Measurements from ENCODE around the gene ARID3A.
A peak's percentile ranks its signal among the peaks of the same experiment; 100 is the strongest.

Gene ARID3A

DNA sequence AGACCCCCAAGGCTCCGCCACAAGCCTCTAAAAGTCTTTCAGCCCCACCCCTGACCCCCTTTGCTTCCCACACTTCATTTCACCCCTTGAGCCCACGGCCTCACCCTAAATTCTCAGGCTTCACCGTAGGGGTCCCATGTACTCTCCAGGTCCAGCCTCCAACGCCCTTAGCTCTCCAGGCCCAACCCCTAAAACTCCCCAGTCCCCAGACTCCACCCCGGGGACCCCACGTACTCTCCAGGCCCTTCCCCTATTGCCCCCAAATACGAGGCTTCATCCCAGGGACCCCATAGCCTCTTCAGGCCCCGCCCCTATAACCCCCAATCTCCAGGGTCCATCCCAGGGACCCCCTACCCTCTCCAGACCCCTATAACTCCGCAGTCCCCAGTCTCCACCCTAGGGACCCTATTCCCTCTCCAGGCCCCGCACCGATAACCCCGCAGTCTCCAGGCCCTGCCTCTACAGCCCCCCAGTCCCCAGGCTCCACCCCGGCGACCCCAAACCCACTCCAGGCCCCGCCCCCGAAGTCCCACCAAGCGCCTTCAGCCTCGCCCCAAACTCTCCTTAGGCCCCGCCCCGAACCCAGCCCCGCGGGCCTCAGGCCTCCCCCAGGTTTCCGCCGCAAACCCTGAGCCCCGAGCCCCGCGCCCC, 33.5 kb upstream of the ARID3A start:
- no peak for DNase-seq

DNA sequence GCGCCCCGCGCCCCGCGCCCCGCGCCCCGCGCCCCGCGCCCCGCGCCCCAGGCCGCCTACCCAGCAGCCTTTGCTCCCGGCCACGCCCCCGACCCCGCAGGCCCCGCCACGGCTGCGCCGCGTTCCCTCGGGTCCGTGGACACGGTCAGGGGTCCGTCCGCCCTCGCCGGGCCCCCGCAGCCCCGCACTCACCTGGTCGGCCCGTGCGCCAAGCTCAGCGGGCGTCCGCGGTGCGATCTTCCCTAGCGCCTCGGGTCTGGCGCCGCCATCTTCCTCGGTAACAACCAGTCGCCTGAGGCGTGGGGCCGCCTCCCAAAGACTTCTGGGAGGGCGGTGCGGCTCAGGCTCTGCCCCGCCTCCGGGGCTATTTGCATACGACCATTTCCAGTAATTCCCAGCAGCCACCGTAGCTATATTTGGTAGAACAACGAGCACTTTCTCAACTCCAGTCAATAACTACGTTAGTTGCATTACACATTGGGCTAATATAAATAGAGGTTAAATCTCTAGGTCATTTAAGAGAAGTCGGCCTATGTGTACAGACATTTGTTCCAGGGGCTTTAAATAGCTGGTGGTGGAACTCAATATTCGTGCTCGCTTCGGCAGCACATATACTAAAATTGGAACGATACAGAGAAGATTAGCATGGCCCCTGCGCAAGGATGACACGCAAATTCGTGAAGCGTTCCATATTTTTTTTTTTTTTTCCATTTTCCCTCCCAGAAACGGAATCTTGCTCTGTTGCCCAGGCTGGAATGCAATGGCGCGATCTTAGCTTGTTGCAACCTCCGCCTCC, 32.7 kb upstream of the ARID3A start, which contains the start of the genes MED16 and RNU6-9:
MED16 (minus strand) TSS at position 294 of the 796 bp plus-strand sequence. CDS start 2,056 bp downstream, outside the sequence.
RNU6-9 (plus strand) TSS at position 591 of the 796 bp plus-strand sequence.
- DNase-seq: peak; percentile 94

DNA sequence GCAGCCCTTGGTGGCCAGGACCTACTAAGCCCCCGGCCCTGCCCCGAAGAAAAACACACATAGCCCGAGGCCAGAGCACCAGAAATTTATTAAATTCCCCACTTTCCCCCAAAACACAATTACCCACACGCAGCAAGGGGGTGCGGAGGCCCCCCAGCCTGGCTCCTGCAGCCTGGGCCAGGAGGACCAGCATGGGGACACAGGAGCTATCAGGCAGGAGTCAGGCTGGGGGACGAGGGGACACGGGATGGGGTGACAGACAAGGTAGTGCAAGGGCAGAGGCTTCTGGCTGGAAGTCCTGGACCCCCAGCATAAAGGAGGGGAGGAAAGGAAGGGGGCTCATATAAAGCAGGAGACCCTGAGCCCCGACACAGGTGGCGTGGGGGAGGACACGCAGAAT, 29.4 kb upstream of the ARID3A start:
- no peak for DNase-seq

DNA sequence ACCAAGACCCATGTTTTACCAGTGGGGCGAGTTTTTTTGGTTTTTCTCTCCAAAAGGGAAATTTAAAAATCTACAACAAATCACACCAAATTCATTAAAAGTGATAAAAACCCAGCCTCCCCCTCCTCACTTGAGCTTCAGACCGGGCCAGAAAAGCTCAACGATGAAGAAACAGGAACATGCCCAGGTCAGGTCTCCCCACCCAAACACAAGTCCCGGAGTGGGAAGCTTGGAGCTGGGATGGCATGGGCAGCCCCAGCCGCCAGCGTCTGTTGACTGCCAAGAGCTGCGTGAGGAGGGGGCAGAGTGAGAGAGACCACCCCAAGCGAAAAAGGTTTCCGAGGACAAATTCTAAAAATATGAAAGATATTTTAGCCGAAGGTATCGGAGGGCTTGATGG, 28.8 kb upstream of the ARID3A start:
- no peak for DNase-seq

DNA sequence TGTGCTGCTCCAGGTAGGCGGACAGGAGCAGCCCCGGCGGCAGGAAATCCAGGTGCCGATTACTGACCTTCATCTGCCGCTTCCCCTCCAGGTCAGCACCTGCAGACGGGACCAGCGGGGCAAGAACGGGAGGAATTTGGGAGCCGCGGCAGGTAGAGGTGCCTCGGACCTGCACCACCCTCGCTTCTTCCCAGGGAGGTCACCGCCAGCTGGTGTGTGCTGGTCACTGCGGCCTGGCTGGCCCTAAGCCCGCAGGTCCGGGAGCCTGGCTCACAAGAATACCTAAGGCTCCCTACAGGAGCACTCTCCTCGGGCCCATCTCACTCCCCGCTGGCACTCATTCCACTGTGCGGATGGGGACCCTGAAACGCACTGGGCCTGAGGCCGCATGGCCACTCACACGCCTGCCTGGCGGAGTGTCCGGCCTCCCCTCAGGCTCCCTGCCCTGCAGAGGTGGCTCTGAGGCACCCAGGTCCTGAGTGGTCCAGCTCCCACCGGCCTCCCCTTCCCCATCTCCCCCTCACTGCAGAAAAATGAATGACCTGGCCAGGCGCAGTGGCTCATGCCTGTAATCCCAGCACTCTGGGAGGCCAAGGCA, 28.3 kb upstream of the ARID3A start:
- DNase-seq: no peak

DNA sequence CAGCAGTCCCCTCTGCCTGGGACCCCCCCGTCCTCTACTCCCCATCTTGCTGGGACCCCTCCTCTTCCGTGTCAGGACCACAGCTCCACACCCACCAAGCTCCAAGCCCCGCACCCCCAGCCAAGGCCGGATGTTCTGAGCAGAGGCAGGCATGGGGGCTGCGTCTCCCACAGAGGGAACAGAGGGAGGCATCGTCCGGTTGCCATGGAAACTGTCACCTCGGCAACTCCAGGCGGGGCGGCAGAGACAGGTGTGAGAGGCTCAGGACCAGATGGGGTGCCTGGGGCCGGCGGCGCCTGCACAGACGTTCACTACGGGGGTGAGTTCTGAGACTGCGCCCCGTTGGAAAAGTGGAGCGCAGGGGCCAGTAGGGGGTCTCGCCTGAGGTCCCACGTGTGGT, 27.2 kb upstream of the ARID3A start:
- no peak for DNase-seq

DNA sequence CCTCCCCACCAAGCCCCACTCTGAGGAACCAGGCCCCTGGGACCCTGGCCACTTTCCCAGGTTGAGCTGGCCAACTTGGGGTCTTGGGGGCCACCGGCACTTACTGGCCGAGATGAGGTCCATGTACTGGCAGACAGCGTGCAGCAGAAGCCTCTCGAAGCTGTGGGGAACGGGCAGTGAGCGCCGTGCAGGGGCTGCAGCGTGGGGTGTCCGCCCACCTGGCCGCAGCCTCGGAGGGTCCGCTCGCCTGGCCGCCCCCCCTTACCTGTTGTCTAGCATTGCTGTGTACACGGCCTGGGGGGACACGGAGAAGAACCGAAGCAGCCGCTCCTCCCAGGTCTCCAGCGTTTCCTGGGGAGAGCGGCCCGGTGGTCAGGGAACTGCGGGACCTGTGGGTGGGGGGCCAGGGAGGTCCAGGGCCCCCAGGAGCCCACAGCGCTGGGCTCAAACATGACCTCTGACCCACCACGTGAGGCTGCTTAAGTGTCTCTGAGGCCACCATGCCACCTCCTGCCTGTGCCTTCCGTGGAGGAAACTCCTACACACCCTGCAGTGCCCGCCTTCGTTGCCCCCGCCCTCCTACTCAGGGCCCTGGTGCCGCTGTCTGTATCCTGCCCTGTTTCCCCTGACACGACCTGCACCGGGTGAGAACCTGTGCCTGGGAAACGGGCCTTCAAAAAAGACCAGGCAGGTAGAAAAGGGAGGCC, 26.3 kb upstream of the ARID3A start:
- DNase-seq: no peak

DNA sequence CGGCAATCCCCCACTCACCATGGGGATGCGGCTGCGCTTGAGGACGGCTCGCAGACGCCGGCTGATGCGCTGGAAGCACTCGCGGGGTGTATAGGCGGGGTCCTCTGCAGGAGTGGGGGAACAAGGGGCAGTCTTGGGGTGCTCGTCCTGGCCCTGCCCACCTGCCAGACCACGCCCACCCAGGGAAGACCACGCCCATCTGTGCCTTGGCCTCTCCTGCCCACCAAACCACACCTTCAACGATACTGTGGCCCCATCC, 25.9 kb upstream of the ARID3A start:
- DNase-seq: no peak

DNA sequence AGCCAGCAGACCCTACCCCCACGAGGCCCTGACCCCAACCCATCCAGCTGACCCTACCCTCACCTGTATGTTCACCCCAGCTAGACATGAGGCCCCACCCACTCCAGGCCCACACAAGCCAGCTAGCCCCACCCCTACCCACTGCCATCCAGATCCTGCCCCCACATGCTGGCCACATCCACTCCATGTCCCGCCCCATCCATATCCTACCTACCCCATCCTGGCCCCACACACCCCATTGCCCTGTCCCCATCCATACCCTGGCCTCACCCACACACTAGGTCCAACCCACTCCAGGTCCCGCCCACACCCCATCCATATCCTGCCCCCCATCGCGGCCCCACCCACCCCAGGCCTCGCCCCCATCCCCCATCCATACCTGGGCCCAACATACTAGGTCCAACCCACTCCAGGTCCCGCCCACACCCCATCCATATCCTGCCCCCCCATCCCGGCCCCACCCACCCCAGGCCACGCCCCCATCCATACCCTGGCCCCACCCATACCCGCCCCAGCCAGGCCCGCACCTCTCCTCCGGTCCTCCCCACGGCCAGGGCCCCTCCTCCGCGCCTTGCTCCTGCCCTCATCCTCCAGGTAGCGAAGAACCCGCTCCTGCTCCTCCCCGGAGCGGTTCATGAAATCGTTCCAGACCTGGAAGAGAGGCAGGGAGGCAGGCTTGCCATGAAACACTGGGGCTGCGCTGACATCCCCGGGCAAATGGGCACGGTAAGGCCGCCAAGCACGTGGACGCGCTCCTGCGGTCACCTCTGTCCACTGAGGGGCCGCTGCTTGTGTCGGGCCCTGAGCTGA, 25.3 kb upstream of the ARID3A start:
- DNase-seq: no peak

DNA sequence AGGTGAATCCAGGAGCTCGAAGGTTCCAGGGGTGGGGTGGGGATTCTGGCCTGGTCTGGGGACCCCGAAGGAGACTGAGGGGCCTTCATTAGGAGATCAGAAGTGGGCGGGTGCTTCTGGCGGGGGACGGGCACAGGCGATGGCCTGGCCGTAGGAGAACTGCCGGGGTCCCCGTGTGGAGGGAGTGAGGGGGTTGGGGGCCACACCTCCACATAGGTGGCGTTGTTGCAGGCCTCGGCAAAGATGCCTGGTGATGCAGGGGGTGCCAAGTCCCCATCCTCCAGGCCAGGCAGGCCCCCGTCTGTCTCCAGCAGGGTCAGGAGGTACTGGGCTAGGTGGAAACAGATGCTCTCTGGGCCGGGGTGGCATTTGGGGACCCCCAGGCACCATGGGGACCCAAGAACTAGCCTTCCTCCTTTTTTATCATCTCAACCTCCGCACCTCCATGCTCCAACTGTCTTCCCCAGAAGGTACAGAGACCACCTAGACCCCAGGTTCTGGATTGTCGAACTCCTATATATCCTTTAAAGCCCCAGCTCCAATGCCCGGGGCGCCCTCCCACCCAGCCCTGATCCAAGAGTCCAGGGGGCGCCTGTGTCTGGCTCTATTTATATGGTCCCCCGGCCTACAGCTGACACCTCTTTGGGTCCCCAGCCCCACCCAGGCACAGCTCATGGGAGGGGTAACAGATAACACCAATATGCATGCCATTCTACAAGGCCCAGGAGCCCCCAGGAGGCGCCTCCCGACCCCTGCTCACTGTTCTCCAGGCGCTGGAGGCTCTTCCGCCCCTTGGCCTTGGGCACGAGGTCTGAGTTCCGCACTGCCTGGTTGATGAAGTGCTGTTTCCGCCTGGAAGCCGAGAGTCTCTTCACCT, 24.4 kb upstream of the ARID3A start:
- DNase-seq: no peak

DNA sequence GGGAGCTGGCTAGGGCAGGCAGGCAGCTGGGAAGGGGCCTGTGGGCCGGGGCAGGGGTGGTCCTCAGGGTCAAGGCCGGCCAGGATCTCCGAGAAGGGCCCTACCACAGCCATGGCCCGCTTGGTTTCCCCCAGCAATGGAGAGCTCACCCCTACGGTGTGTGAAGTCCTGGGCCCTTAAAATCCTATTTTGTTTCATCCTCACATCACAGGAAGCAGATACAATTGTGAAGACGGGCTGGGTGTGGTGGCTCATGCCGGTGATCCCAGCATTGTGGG, 23.8 kb upstream of the ARID3A start:
- DNase-seq: no peak

DNA sequence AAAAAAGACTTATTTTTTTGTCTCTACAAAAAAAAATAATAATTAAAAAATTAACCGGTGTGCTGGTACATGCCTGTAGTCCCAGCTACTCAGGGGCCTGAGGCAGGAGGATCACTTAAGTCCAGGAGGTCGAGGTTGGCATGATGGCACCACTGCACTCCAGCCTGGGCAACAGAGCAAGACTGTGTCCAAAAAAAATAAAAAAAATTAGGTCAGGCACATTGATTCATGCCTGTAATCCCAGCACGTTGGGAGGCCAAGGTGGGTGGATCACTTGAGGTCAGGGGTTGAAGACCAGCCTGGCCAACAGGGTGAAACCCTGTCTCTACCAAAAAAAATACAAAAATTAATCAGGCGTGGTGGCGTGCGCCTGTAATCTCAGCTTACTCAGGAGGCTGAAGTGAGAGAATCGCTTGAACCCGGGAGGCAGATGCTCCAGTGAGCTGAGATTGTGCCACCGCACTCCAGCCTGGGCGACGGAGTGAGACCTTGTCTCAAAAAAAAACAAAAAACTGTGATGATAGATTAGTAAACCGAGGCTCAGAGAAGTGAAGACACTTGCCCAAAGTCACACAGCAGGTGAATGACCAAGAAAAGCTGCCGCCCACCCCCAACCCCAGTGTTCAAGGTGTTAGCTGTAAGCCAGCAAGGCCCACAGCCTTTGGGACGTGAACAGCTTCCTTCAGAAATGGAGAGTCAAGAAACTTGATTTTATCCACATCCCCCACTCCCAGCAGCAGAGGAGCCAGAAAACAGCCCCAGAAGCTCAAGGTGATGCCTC, 23.2 kb upstream of the ARID3A start:
- no peak for DNase-seq

DNA sequence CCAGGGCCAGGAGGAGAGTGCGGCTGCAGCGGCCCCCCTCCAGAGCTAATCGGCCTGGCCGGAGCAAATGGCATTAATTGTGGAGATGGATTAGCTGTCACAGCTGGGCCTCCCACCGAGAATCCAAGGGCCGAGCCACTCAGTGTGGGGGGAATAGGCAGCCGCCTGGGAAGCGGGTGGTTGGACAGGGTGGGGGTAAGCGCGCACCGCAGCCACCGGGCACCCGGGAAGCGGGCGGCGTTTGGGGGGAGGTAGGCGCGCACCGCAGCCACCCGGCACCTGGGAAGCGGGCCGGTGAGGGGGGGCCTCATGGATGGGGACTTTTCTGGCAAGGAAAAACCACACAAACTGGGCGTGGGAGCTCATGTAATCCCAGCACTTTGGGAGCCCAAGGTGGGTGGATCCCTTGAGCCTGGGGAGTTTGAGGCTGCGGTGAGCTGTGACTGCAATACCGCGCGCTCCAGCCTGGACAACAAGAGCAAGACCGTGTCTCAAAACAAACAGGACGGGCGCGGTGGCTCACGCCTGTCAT, 22.5 kb upstream of the ARID3A start:
- no peak for DNase-seq

DNA sequence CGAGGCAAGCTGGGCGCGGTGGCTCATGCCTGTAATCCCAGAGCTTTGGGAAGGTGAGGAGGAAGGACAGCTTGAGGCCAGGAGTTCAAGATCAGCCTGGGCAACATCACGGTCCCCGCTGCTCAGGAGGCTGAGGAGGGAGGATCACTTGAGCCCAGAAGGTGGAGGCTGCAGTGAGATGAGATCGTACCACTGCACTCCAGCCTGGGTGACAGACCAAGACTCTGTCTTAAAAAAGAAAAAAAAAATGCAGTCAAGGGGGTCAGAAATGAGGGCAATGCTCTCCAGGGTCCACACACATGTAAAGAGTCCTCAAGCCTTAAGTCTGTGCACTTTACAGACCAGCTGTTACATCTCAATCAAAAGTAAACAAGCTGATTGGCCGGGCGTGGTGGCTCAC, 21.3 kb upstream of the ARID3A start:
- DNase-seq: no peak

DNA sequence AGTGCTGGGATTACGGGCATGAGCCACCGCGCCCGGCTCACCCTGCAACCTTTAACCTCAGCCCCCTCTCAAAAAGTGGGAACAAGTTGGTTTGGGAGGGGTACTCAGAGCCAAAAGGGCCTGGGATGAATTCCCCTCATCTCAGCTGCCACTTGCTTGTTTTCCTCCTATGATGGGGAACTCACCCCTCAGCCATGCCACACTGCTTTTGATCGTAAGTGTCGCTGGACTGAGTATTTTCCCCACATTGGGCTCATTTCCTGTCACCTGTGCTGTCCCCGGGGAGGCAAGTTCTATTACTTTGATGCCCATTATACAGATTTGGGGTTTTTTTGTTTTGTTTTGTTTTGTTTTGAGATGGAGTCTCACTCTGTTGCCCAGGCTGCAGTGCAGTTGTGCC, 19.4 kb upstream of the ARID3A start:
- no peak for DNase-seq

DNA sequence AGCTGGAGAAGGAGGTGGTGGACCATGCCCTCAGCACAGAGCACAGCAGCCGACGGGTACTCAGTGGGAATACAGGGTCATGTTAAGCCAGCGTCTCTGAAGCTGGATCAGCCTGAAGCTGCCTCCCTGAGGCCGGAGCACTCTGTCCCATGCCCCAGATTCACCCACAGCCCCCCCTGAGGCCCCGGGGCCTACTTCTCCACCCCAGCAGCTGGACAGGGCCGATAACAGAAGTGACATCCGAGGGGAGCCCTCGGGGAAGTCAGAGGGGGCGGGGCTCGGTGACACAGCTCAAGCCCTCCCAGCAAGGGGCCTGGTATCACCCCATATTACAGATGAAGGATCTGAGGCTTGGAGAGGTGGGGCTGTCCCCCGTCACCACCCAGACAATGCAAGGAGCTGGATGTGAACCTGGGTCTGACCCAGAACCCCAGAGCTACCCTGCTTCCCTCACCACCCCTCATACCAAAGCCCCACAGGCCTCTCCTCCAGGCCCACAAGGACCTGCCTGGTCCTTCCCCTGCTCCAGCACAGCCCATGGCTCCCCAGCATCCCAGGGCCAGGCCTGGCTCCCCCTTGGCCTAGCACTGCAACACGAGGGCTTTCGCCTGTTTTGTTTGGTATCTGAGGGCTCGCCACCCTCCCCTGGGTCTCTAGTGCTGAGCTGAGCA, 18.5 kb upstream of the ARID3A start:
- DNase-seq: no peak

DNA sequence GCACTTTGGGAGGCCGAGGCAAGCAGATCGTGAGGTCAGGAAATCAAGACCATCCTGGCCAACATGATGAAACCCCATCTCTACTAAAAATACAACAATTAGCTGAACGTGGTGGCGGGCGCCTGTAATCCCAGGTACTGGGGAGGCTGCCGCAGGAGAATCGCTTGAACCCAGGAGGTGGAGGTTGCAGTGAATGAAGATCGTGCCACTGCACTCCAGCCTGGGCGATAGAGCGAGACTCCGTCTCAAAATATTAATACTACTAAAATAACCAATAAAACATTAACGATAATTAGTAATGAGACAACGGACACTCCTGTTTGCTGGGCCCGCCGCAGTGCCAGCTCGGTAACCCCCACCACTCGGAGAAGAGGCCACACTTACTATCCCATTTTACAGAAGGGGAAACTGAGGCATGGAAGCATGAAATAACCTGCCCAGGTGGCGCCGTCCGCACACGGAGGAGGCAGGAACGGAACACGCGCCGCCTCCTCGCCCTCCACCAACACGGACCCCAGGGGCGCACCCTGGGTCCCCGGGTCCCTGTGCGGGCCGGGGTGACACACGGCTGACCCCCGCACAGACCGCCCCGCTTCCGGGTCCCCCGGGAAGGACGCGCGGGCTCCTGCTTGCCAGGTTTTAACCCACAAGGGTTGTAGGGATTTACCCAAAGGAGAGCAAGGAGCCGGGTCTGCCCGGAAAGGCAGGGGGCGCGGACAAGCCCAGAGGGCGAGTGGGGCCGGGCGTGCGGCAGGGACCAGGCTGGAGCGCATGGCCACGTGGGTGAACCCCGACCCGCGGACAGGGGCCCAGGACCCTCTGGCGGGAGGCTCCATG, 14.4 kb upstream of the ARID3A start:
- no peak for DNase-seq

DNA sequence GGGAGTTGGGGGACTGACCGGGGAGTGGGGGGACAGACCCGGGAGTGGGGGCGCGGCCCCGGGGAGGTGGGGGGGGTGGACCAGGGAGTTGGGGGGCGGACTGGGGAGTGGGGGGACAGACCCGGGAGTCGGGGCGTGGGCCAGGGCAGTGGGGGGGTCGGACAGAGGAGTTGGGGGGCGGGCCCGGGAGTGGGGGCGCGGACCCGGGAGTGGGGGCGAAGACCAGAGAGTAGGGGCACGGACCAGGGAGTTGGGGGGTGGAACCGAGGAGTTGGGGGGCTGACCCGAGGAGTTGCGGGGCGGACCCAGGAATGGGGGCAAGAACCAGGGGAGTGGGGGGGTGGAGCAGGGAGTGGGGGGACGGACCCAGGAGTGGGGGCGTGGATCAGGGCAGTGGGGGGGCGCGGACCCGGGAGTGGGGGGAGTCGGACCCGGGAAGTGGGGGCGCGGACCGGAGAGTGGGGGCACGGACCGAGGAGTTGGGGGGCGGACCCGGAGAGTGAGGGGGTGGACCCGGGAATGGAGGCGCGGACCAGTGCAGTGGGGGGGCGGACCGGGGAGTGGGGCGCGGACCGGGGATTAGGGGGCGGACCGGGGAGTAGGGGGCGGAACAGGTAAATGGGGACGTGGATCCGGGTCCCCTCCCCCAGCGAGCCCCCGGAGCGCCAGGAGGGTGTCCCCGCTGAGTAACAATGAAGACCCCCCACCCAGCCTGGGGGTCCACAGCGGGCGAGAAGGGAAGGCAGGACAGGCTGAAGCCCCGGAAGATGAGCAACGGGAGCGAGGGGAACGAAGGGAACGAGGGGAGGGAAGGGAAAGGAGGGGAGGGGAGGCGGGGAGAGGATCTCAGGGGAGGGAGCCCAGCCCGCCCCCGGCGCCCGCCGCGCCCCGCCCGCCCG, 13.4 kb upstream of the ARID3A start:
- no peak for DNase-seq
